Neural progenitor cell (in vitro differentiated cells): ENCODE results near the gene ST3GAL2.

ENCODE experiments used
- CTCF ChIP-seq: fragments of 200-600 bp; sonication (generic); IDR thresholded peaks from 2 replicates; pipeline ENCODE4 v1.5.1; 2017; ENCODE audit warnings: antibody characterized with exemption, mild to moderate bottlenecking
- EZH2 ChIP-seq: fragments of 200-600 bp; sonication (generic); IDR thresholded peaks from 2 replicates; pipeline ENCODE4 v1.6.1; 2017; ENCODE audit warnings: antibody characterized with exemption, mild to moderate bottlenecking, moderate library complexity
- EZH2phosphoT487 ChIP-seq: fragments of 200-600 bp; sonication (generic); IDR thresholded peaks from 2 replicates; pipeline ENCODE4 v1.6.1; 2017; ENCODE audit warnings: antibody characterized with exemption

- no peak for TF ChIP-seq CTCF
- TF ChIP-seq EZH2: no peak
- TF ChIP-seq EZH2phosphoT487: no peak
Observed at GRCh38 chr16:70427786-70428177, 11.1 kb downstream of the ST3GAL2 start.
